Osteoblast (primary cell): Measurements from ENCODE around the gene TXLNA. TPM values are rescaled to one million over a fixed set of nuclear protein-coding genes. Genes with fewer than 3 reads are reported as not detected.
A peak's percentile ranks its signal among the peaks of the same experiment; 100 is the strongest.
"Not testable (repeated sequence)": the region's sequence is repeated elsewhere in the genome, so short reads cannot be mapped to it uniquely, and the experiment has no call there.

Experiments
- DNase-seq: peaks from one replicate; pipeline ENCODE4 v3.0.0; 2011; ENCODE audit warnings: low spot score, mixed read lengths; ENCODE audit not compliant: insufficient read length; ENCODE audit errors: missing footprints
- H2AFZ ChIP-seq: 2 replicates; pipeline ENCODE4 v1.6.0; 2011; ENCODE audit warnings: mild to moderate bottlenecking, low read length
- H3K27ac ChIP-seq: 2 replicates; pipeline ENCODE4 v1.5.1; 2011; ENCODE audit warnings: mild to moderate bottlenecking, low read depth, low read length, moderate library complexity
- H3K27me3 ChIP-seq: 2 replicates; pipeline ENCODE4 v1.6.0; 2012; ENCODE audit warnings: mild to moderate bottlenecking, control low read depth, inconsistent platforms, low read length, moderate library complexity; ENCODE audit not compliant: insufficient read depth
- H3K36me3 ChIP-seq: 2 replicates; pipeline ENCODE4 v1.5.1; 2011; ENCODE audit warnings: mild to moderate bottlenecking, low read length, control low read depth, moderate library complexity; ENCODE audit not compliant: insufficient read depth
- H3K4me1 ChIP-seq: 2 replicates; pipeline ENCODE4 v1.5.1; 2011; ENCODE audit warnings: mild to moderate bottlenecking, low read length, control low read depth, moderate library complexity; ENCODE audit not compliant: insufficient read depth
- H3K4me2 ChIP-seq: 2 replicates; pipeline ENCODE4 v1.6.0; 2011; ENCODE audit warnings: mild to moderate bottlenecking, low read length; ENCODE audit not compliant: insufficient read depth
- H3K4me3 ChIP-seq: fragments of 200-600 bp; sonication (generic); 3 replicates; pipeline ENCODE4 v1.5.1; 2012; ENCODE audit warnings: mild to moderate bottlenecking, low read length, inconsistent platforms; ENCODE audit not compliant: insufficient read depth
- H3K79me2 ChIP-seq: 2 replicates; pipeline ENCODE4 v1.6.0; 2012; ENCODE audit warnings: mild to moderate bottlenecking, low read length, control low read depth, inconsistent platforms; ENCODE audit not compliant: insufficient read depth
- H3K9me3 ChIP-seq: 2 replicates; pipeline ENCODE4 v1.5.1; 2011; ENCODE audit warnings: low read depth, low read length, control low read depth
- H4K20me1 ChIP-seq: 2 replicates; pipeline ENCODE4 v1.6.0; 2012; ENCODE audit warnings: mild to moderate bottlenecking, low read length, control low read depth; ENCODE audit not compliant: insufficient read depth
- total RNA-seq: library from RNA; depleted of rRNA; stranded (reverse); fragments of >200 nt; gene quantifications from 2 replicates; pipeline ENCODE4 v1.2.3, GENCODE V29; 2012
- TF ChIP-seq, protein P1 (sequence below): IDR thresholded peaks from 2 replicates; pipeline ENCODE4 v1.5.1; 2011; ENCODE audit warnings: mild to moderate bottlenecking, low read depth, low read length, moderate library complexity; ENCODE audit errors: extremely low read depth

Gene TXLNA
- total RNA-seq, 1 donor = 136 TPM

GRCh38 chr1:32151319-32151787 lies 28.1 kb upstream of the TXLNA start:
- Histone ChIP-seq H4K20me1 (peaks cover 42% of the 10 kb centered on the region), H3K79me2 (peaks cover 83% of the 10 kb centered on the region), H3K4me2 (peak overlapping the region; percentile 29)

DNA sequence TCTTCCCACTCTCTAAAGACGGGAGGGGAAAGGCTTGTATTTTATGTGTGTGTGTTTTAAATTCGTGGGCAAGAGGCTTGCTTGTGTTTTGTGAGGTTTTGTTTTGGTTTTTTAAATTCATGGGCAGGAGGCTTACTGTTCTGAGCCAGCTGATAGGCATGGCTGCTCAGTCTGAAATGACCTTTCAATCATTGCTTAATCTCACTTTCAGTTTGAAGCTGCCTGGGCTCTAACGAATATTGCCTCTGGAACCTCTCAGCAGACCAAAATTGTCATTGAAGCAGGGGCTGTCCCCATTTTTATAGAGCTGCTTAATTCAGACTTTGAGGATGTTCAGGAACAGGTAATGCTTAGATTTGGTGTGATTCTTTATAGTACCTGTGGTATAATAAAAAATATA lies 20.3 kb upstream of the TXLNA start:
- Histone ChIP-seq H3K4me1 (no peaks in the 10 kb centered on the region), H3K79me2 (peaks cover 17% of the 10 kb centered on the region), H3K27ac (no peak overlapping the region), H4K20me1 (peaks cover 5% of the 10 kb centered on the region), H3K27me3 (no peaks in the 10 kb centered on the region), H3K4me2 (no peak overlapping the region), H3K4me3 (no peak overlapping the region), H3K36me3 (peaks cover 61% of the 10 kb centered on the region), H2AFZ (no peak overlapping the region), H3K9me3 (no peaks in the 10 kb centered on the region)
- no peak for DNase-seq
- TF ChIP-seq, protein P1, sequence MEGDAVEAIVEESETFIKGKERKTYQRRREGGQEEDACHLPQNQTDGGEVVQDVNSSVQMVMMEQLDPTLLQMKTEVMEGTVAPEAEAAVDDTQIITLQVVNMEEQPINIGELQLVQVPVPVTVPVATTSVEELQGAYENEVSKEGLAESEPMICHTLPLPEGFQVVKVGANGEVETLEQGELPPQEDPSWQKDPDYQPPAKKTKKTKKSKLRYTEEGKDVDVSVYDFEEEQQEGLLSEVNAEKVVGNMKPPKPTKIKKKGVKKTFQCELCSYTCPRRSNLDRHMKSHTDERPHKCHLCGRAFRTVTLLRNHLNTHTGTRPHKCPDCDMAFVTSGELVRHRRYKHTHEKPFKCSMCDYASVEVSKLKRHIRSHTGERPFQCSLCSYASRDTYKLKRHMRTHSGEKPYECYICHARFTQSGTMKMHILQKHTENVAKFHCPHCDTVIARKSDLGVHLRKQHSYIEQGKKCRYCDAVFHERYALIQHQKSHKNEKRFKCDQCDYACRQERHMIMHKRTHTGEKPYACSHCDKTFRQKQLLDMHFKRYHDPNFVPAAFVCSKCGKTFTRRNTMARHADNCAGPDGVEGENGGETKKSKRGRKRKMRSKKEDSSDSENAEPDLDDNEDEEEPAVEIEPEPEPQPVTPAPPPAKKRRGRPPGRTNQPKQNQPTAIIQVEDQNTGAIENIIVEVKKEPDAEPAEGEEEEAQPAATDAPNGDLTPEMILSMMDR = no peak

More at GRCh38 chr1:32151319-32151787, 28.1 kb upstream of the TXLNA start:
- DNase-seq = peak; percentile 88
- H3K36me3 ChIP-seq = peaks cover 7% of the 10 kb centered on the region
- H3K27me3 ChIP-seq = no peaks in the 10 kb centered on the region
- TF ChIP-seq, protein P1 = no peak
- no peaks in the 10 kb centered on the region for H3K9me3 ChIP-seq
- peaks cover 14% of the 10 kb centered on the region for H3K4me1 ChIP-seq
- no peak overlapping the region for H2AFZ ChIP-seq
- peak overlapping the region; percentile 78 for H3K27ac ChIP-seq
- no peak overlapping the region for H3K4me3 ChIP-seq

DNA sequence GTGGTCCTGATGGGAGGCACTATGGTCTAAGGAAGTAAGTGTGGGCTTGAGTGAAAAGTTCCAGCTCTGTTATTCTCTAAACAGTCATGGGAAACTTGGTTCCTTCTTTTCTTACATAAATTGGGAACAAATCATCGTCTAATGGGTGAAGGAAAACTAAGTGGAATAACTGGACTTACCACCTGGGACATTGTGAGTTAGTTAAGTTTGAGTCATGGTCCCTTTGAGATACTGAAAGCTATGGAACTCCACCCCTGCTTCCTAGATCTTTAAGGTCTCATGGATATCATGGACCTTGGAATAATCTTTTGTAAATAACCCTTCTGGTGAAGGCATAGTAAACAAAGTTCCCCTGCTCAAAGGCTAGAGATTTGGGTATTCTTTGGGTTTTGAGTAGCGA lies 16.1 kb upstream of the TXLNA start:
- no peaks in the 10 kb centered on the region for H3K79me2 ChIP-seq
- no peaks in the 10 kb centered on the region for H3K4me1 ChIP-seq
- H4K20me1 ChIP-seq = no peaks in the 10 kb centered on the region
- TF ChIP-seq, protein P1 = no peak
- no peak overlapping the region for H3K4me3 ChIP-seq
- H3K27me3 ChIP-seq = no peaks in the 10 kb centered on the region
- peaks cover 60% of the 10 kb centered on the region for H3K36me3 ChIP-seq
- no peaks in the 10 kb centered on the region for H3K9me3 ChIP-seq
- H3K4me2 ChIP-seq = no peak overlapping the region
- no peak overlapping the region for H2AFZ ChIP-seq
- no peak overlapping the region for H3K27ac ChIP-seq
- peak; percentile 6 for DNase-seq

- H2AFZ ChIP-seq, H3K27ac ChIP-seq, H3K4me1 ChIP-seq, H3K9me3 ChIP-seq, DNase-seq, H4K20me1 ChIP-seq, H3K79me2 ChIP-seq, H3K4me3 ChIP-seq, H3K4me2 ChIP-seq, H3K27me3 ChIP-seq: not testable (repeated sequence)
- peaks cover 62% of the 10 kb centered on the region for H3K36me3 ChIP-seq
These were observed 13.8 kb upstream of the TXLNA start for GRCh38 chr1:32165633-32166032.
